Measurements from ENCODE around the gene SMCO2. TPM values are rescaled to one million over a fixed set of nuclear protein-coding genes. Genes with fewer than 3 reads are reported as not detected.

The SMCO2 gene
- total and polyA plus RNA-seq, 4 donors = not detected

- Histone ChIP-seq H3K27ac (ENCODE audit: low read depth in 1 of 2, low read length in 2 of 2) (no peak overlapping the region), H3K9me3 (ENCODE audit: control insufficient read depth in 4 of 4, low read length in 3 of 4) (peaks cover 0 to 15% (median 2%) of the 10 kb centered on the region in 4 donors), H3K36me3 (ENCODE audit: control insufficient read depth in 4 of 4, insufficient read depth in 3 of 4, low read depth in 1 of 4, low read length in 3 of 4) (no peaks in the 10 kb centered on the region), H3K4me3 (ENCODE audit: low read depth in 1 of 3, low read length in 3 of 3) (no peak overlapping the region), H3K27me3 (ENCODE audit: control insufficient read depth in 4 of 4, insufficient read depth in 4 of 4, low read length in 3 of 4) (no peaks in the 10 kb centered on the region), H3K4me1 (ENCODE audit: control insufficient read depth in 4 of 4, insufficient read depth in 4 of 4, low read length in 3 of 4) (peaks cover 1 to 7% (median 3%) of the 10 kb centered on the region in 4 donors), H3K9ac (ENCODE audit: low read depth in 1 of 2, low read length in 2 of 2) (no peak overlapping the region)
- TF ChIP-seq REST (IDR thresholded peaks at IDR 0.05) (no peak), NR2F2 (IDR thresholded peaks at IDR 0.05) (no peak), YY1 (IDR thresholded peaks at IDR 0.05) (no peak), EGR1 (IDR thresholded peaks at IDR 0.05; ENCODE audit: low read depth in 2 of 2) (no peak), FOXA1 (IDR thresholded peaks at IDR 0.05) (no peak), ZBTB33 (IDR thresholded peaks at IDR 0.05) (no peak), HNF4G (IDR thresholded peaks at IDR 0.05) (no peak), GABPA (IDR thresholded peaks at IDR 0.05 in 1 of 2, conservative IDR thresholded peaks at IDR 0.05 in 1 of 2) (no peak), ATF3 (IDR thresholded peaks at IDR 0.05) (no peak), TAF1 (conservative IDR thresholded peaks at IDR 0.05) (no peak), MAX (IDR thresholded peaks at IDR 0.05) (no peak), HNF4A (conservative IDR thresholded peaks at IDR 0.05) (no peak), JUND (IDR thresholded peaks at IDR 0.05) (no peak), RXRA (IDR thresholded peaks at IDR 0.05) (no peak)
- no peak for DNase-seq (ENCODE audit: low spot score)
Observed at GRCh38 chr12:27478949-27479348, 32.4 kb downstream of the SMCO2 start.

GRCh38 chr12:27480016-27480415 lies 33.5 kb downstream of the SMCO2 start:
- H3K9me3 ChIP-seq (ENCODE audit: control insufficient read depth in 4 of 4, low read length in 3 of 4) = peaks cover 0 to 15% (median 2%) of the 10 kb centered on the region in 4 donors

More at GRCh38 chr12:27480016-27480415, 33.5 kb downstream of the SMCO2 start:
- TF ChIP-seq FOXA1 (IDR thresholded peaks at IDR 0.05) = no peak
- no peak for TF ChIP-seq RAD21 (IDR thresholded peaks at IDR 0.05)
- TF ChIP-seq CTCF (IDR thresholded peaks at IDR 0.05; ENCODE audit: low read depth, low read length, missing input control) = no peak
- no peak for TF ChIP-seq ATF3 (IDR thresholded peaks at IDR 0.05)
- no peak for TF ChIP-seq YY1 (IDR thresholded peaks at IDR 0.05)
- no peak for TF ChIP-seq NR2F2 (IDR thresholded peaks at IDR 0.05)
- TF ChIP-seq SP1 (IDR thresholded peaks at IDR 0.05) = no peak
- no peak for TF ChIP-seq HNF4G (IDR thresholded peaks at IDR 0.05)
- TF ChIP-seq TAF1 (conservative IDR thresholded peaks at IDR 0.05) = no peak
- no peak for TF ChIP-seq RXRA (IDR thresholded peaks at IDR 0.05)
- no peak for TF ChIP-seq JUND (IDR thresholded peaks at IDR 0.05)
- TF ChIP-seq HNF4A (conservative IDR thresholded peaks at IDR 0.05) = no peak
- TF ChIP-seq REST (IDR thresholded peaks at IDR 0.05) = no peak
- TF ChIP-seq MAX (IDR thresholded peaks at IDR 0.05) = no peak
- DNase-seq (ENCODE audit: low spot score) = no peak
- 88% methylated on average over 1 of the region's 1 CpG for WGBS
- no peak overlapping the region for H3K9ac ChIP-seq (ENCODE audit: low read depth in 1 of 2, low read length in 2 of 2)
- peaks cover 0 to 1% (median 0%) of the 10 kb centered on the region in 4 donors for H3K4me1 ChIP-seq (ENCODE audit: control insufficient read depth in 4 of 4, insufficient read depth in 4 of 4, low read length in 3 of 4)
- no peaks in the 10 kb centered on the region for H3K36me3 ChIP-seq (ENCODE audit: control insufficient read depth in 4 of 4, insufficient read depth in 3 of 4, low read depth in 1 of 4, low read length in 3 of 4)
- no peak overlapping the region for H3K4me3 ChIP-seq (ENCODE audit: low read depth in 1 of 3, low read length in 3 of 3)
- no peak overlapping the region for H3K27ac ChIP-seq (ENCODE audit: low read depth in 1 of 2, low read length in 2 of 2)
- no peaks in the 10 kb centered on the region for H3K27me3 ChIP-seq (ENCODE audit: control insufficient read depth in 4 of 4, insufficient read depth in 4 of 4, low read length in 3 of 4)

Measured in liver (tissue), 9 donors.